Adrenal gland (tissue), 12 donors: ENCODE data around the gene TPCN1. TPM values are rescaled to one million over a fixed set of nuclear protein-coding genes. Genes with fewer than 3 reads are reported as not detected.
A peak's percentile ranks its signal among the peaks of the same experiment; 100 is the strongest.

Experiments used
- DNase-seq, 7 donors: peaks; one replicate each; pipeline ENCODE4 v3.0.0-alpha.2; 2019 to 2020
- H3K27ac ChIP-seq, 5 donors: fragments of 200-600 bp; sonication (generic) in 4 of 5; 1 replicate in 3 of 5; 2 replicates in 2 of 5; pipeline versions ENCODE4 v1.5.1 to v1.8.0; 2016 to 2020; ENCODE audit warnings: mild to moderate bottlenecking in 1 of 5
- H3K27me3 ChIP-seq: fragments of 200-600 bp; 2 replicates; pipeline ENCODE4 v1.8.0; 2021
- H3K36me3 ChIP-seq, 2 donors: fragments of 200-600 bp; replicated peaks in 1 of 2; 1 replicate in 1 of 2; 2 replicates in 1 of 2; pipeline versions ENCODE4 v1.5.1 to v1.8.0; 2018 to 2022
- H3K4me1 ChIP-seq, 2 donors: fragments of 200-600 bp; replicated peaks in 1 of 2; 1 replicate in 1 of 2; 2 replicates in 1 of 2; pipeline versions ENCODE4 v1.5.1 to v1.8.0; 2018 to 2021
- H3K4me3 ChIP-seq, 4 donors: fragments of 200-600 bp; sonication (generic) in 3 of 4; one replicate each; pipeline ENCODE4 v1.5.1; 2016 to 2018
- H3K9me3 ChIP-seq, 3 donors: fragments of 200-600 bp; sonication (generic) in 1 of 3; replicated peaks in 1 of 3; 1 replicate in 2 of 3; 2 replicates in 1 of 3; pipeline versions ENCODE4 v1.5.1 to v1.8.0; 2016 to 2021
- CTCF ChIP-seq, 6 experiments: fragments of 450-650 bp in 4 of 6; fragments of 200-600 bp in 2 of 6; sonication (generic) in 1 of 6; IDR thresholded peaks; 1 replicate in 5 of 6; 2 replicates in 1 of 6; pipeline versions ENCODE4 v1.5.1 to v1.8.0; 2016 to 2021; ENCODE audit warnings: antibody characterized with exemption in 6 of 6, mild to moderate bottlenecking in 2 of 6, moderate library complexity in 1 of 6
- POLR2A ChIP-seq, 2 donors: fragments of 450-650 bp; IDR thresholded peaks; one replicate each; pipeline ENCODE4 v1.6.1; 2017; ENCODE audit warnings: antibody characterized with exemption in 2 of 2, mild to moderate bottlenecking in 2 of 2, moderate library complexity in 1 of 2
- WGBS, 4 donors: extraction: QIAGEN DNeasy Blood & Tissue Kit in 2 of 4; methylation state at CpG; one replicate each; pipeline versions ENCODE4 v1.1.5 to v1.1.7; 2013 to 2017; 5-methylcytosine and 5-hydroxymethylcytosine counted together
- intact Hi-C, 2 donors: fragments of 100-400 bp; cut with DNase I; formaldehyde crosslinking; loops; one replicate each; pipeline versions ENCODE4 v1.14.1 to v1.15.0; 2022 to 2023
- polyA plus RNA-seq, 3 donors: library from polyadenylated mRNA; stranded (reverse); fragments of 200-250 nt in 2 of 3; fragments of 350-450 nt in 1 of 3; fragmentation: Illumina TruSeq in 1 of 3; extraction: RNeasy Lipid Tissue Mini Kit (QIAGEN cat#74804) in 1 of 3; gene quantifications; one replicate each; pipeline ENCODE4 v1.2.3, GENCODE V29; 2013 to 2014
- total RNA-seq, 9 donors: library from RNA; depleted of rRNA in 4 of 9; stranded (reverse); fragments of >200 nt in 4 of 9; fragments of 120-200 nt in 1 of 9; fragmentation: NEBNext Ultra II Directional in 1 of 9; extraction: Animal tissue kit (Norgen Biotek cat#: 25700) in 1 of 9; gene quantifications; one replicate each; pipeline versions ENCODE4 v1.1.0 to v1.2.4, GENCODE V29; 2013 to 2023
- donor health status: healthy with polysubstance abuse.
- donor health status: Bipolar disorder and iron deficiency.
- donor health status: DM: yes; HTN: yes; CAD: no.
- donor health status: DM: no; HTN: no; CAD: no.
- donor health status: DM: no; HTN: no; CAD: no.
- donor health status: DM: yes; HTN: yes; CAD: no.

The TPCN1 gene
- total and polyA plus RNA-seq, 12 donors = 21.2 to 198 (median 80.9) TPM

- WGBS, 4 donors = 59 to 69% (median 67%) methylated on average over 12 of the region's 12 CpGs
- DNase-seq = peak in 4 of 7 donors; percentile 15 to 53 (median 27)
- H3K36me3 ChIP-seq = peaks cover 0 to 36% of the 10 kb centered on the region in 2 donors
- no peaks in the 10 kb centered on the region for H3K27me3 ChIP-seq
- TF ChIP-seq POLR2A (IDR thresholded peaks at IDR 0.05) (no peak), CTCF (IDR thresholded peaks at IDR 0.05) (no peak)
- H3K27ac ChIP-seq = peak overlapping the region; percentile 17 to 77 (median 27)
- no peak overlapping the region for H3K4me3 ChIP-seq
- H3K4me1 ChIP-seq = peaks cover 45 to 81% of the 10 kb centered on the region in 2 donors
- no peaks in the 10 kb centered on the region for H3K9me3 ChIP-seq
- intact Hi-C loops = no loop called here
Observed at GRCh38 chr12:113239811-113240331, 18.6 kb downstream of the TPCN1 start.

GRCh38 chr12:113240395-113240794, 19.1 kb downstream of the TPCN1 start:
- peak in 1 of 7 donors; percentile 4 for DNase-seq
- TF ChIP-seq POLR2A (IDR thresholded peaks at IDR 0.05) = no peak
- no peak for TF ChIP-seq CTCF (IDR thresholded peaks at IDR 0.05)
- peaks cover 0 to 34% of the 10 kb centered on the region in 2 donors for H3K36me3 ChIP-seq
- 79 to 89% (median 83%) methylated on average over 3 of the region's 3 CpGs for WGBS, 4 donors
- peak overlapping the region in 3 of 5 donors; percentile 21 to 87 (median 77) for H3K27ac ChIP-seq
- no peak overlapping the region for H3K4me3 ChIP-seq
- intact Hi-C loops = no loop called here
- peaks cover 48 to 84% of the 10 kb centered on the region in 2 donors for H3K4me1 ChIP-seq
- no peaks in the 10 kb centered on the region for H3K9me3 ChIP-seq
- H3K27me3 ChIP-seq = no peaks in the 10 kb centered on the region

- 52 to 65% (median 57%) methylated on average over 12 to 14 of the region's 14 CpGs for WGBS, 4 donors
- Histone ChIP-seq H3K4me3 (no peak overlapping the region), H3K9me3 (no peaks in the 10 kb centered on the region), H3K4me1 (peaks cover 58 to 85% of the 10 kb centered on the region in 2 donors), H3K36me3 (peaks cover 0 to 29% of the 10 kb centered on the region in 2 donors), H3K27me3 (no peaks in the 10 kb centered on the region), H3K27ac (peak overlapping the region in 4 of 5 donors; percentile 56 to 95 (median 74))
- intact Hi-C loops = no loop called here
- no peak for TF ChIP-seq CTCF (IDR thresholded peaks at IDR 0.05)
- no peak for TF ChIP-seq POLR2A (IDR thresholded peaks at IDR 0.05)
- peak in 4 of 7 donors; percentile 38 to 49 (median 40) for DNase-seq
Observed at GRCh38 chr12:113241191-113242025, 20.1 kb downstream of the TPCN1 start.

- intact Hi-C loops = no loop called here
- TF ChIP-seq POLR2A (IDR thresholded peaks at IDR 0.05) (no peak), CTCF (IDR thresholded peaks at IDR 0.05) (no peak)
- Histone ChIP-seq H3K27me3 (no peaks in the 10 kb centered on the region), H3K9me3 (no peaks in the 10 kb centered on the region), H3K27ac (peak overlapping the region in 4 of 5 donors; percentile 56 to 95 (median 74)), H3K4me3 (no peak overlapping the region), H3K4me1 (peaks cover 64 to 85% of the 10 kb centered on the region in 2 donors), H3K36me3 (peaks cover 0 to 29% of the 10 kb centered on the region in 2 donors)
- 56 to 75% (median 68%) methylated on average over 11 of the region's 11 CpGs for WGBS, 4 donors
- peak in 2 of 7 donors; percentile 33 to 37 for DNase-seq
Observed at GRCh38 chr12:113242026-113242418, 20.8 kb downstream of the TPCN1 start.
